ENCODE data around the gene ADORA1. TPM values are rescaled to one million over a fixed set of nuclear protein-coding genes. Genes with fewer than 3 reads are reported as not detected.

Gene ADORA1
- total RNA-seq, 2 experiments from 2014 or later: not detected

- ChIA-PET POLR2A (no interaction called here), CTCF (interaction anchor here (2.8 kb wide), 1 partner anchor 11 kb away, joined by 12 read pairs; no protein-coding TSS in a partner anchor)
- Mint-ChIP-seq H3K27me3 (peaks cover 16% of the 10 kb centered on the region), H3K9me3 (peaks cover 5% of the 10 kb centered on the region), H3K36me3 (no peaks in the 10 kb centered on the region), H3K4me3 (no peak overlapping the region), H3K4me1 (ENCODE audit: low read depth) (no peaks in the 10 kb centered on the region), H3K27ac (no peak overlapping the region)
- no peak for DNase-seq
- intact Hi-C loops (cut with micrococcal nuclease): no loop called here
Observed at GRCh38 chr1:203161703-203162102, 34.2 kb downstream of the ADORA1 start.

- peaks cover 16% of the 10 kb centered on the region for H3K27me3 Mint-ChIP-seq
- H3K36me3 Mint-ChIP-seq: no peaks in the 10 kb centered on the region
- intact Hi-C loops (cut with micrococcal nuclease): no loop called here
- H3K4me3 Mint-ChIP-seq: no peak overlapping the region
- CTCF ChIA-PET: interaction anchor here (2.8 kb wide), 1 partner anchor 10 kb away, joined by 12 read pairs; no protein-coding TSS in a partner anchor
- peaks cover 5% of the 10 kb centered on the region for H3K9me3 Mint-ChIP-seq
- no peaks in the 10 kb centered on the region for H3K4me1 Mint-ChIP-seq (ENCODE audit: low read depth)
- H3K27ac Mint-ChIP-seq: no peak overlapping the region
- POLR2A ChIA-PET: no interaction called here
- DNase-seq: no peak
Observed at GRCh38 chr1:203162403-203162802, 34.9 kb downstream of the ADORA1 start.

- CTCF ChIA-PET: no interaction called here
- Mint-ChIP-seq H3K4me3 (no peak overlapping the region), H3K27ac (no peak overlapping the region), H3K4me1 (ENCODE audit: low read depth) (no peaks in the 10 kb centered on the region), H3K27me3 (peaks cover 16% of the 10 kb centered on the region), H3K36me3 (no peaks in the 10 kb centered on the region), H3K9me3 (no peaks in the 10 kb centered on the region)
- no peak for DNase-seq
- intact Hi-C loops (cut with micrococcal nuclease): no loop called here
- POLR2A ChIA-PET: no interaction called here
Observed at GRCh38 chr1:203163891-203164635, 36.5 kb downstream of the ADORA1 start.

GRCh38 chr1:203165101-203165799, 37.7 kb downstream of the ADORA1 start:
- Mint-ChIP-seq H3K9me3 (no peaks in the 10 kb centered on the region), H3K4me3 (no peak overlapping the region), H3K27me3 (peaks cover 16% of the 10 kb centered on the region), H3K36me3 (no peaks in the 10 kb centered on the region), H3K27ac (no peak overlapping the region), H3K4me1 (ENCODE audit: low read depth) (no peaks in the 10 kb centered on the region)
- intact Hi-C loops (cut with micrococcal nuclease): no loop called here
- ChIA-PET CTCF (no interaction called here), POLR2A (no interaction called here)
- no peak for DNase-seq

GRCh38 chr1:203165800-203166161, 38.3 kb downstream of the ADORA1 start:
- no peak for DNase-seq
- intact Hi-C loops (cut with micrococcal nuclease): no loop called here
- CTCF ChIA-PET: interaction anchor here (1.1 to 1.2 kb wide), 2 partner anchors 50 to 126 kb away, joined by 5 to 9 read pairs; no protein-coding TSS in a partner anchor
- H3K4me3 Mint-ChIP-seq: no peak overlapping the region
- H3K9me3 Mint-ChIP-seq: no peaks in the 10 kb centered on the region
- H3K36me3 Mint-ChIP-seq: no peaks in the 10 kb centered on the region
- no peaks in the 10 kb centered on the region for H3K4me1 Mint-ChIP-seq (ENCODE audit: low read depth)
- peaks cover 16% of the 10 kb centered on the region for H3K27me3 Mint-ChIP-seq
- no peak overlapping the region for H3K27ac Mint-ChIP-seq
- POLR2A ChIA-PET: no interaction called here

- no peak overlapping the region for H3K27ac Mint-ChIP-seq
- peak; percentile 18 for DNase-seq
- H3K4me1 Mint-ChIP-seq (ENCODE audit: low read depth): no peaks in the 10 kb centered on the region
- no peak overlapping the region for H3K4me3 Mint-ChIP-seq
- H3K9me3 Mint-ChIP-seq: no peaks in the 10 kb centered on the region
- ChIA-PET CTCF (interaction anchor here (0.6 to 1.4 kb wide), 4 partner anchors 49 to 165 kb away, joined by 3 to 9 read pairs (median 5); no protein-coding TSS in a partner anchor), POLR2A (no interaction called here)
- H3K36me3 Mint-ChIP-seq: no peaks in the 10 kb centered on the region
- intact Hi-C loops (cut with micrococcal nuclease): no loop called here
- H3K27me3 Mint-ChIP-seq: peaks cover 16% of the 10 kb centered on the region
Observed at GRCh38 chr1:203166192-203166940, 38.8 kb downstream of the ADORA1 start.

- DNase-seq: no peak
- Mint-ChIP-seq H3K36me3 (no peaks in the 10 kb centered on the region), H3K4me3 (no peak overlapping the region), H3K27ac (no peak overlapping the region), H3K4me1 (ENCODE audit: low read depth) (no peaks in the 10 kb centered on the region), H3K27me3 (peaks cover 16% of the 10 kb centered on the region), H3K9me3 (no peaks in the 10 kb centered on the region)
- intact Hi-C loops (cut with micrococcal nuclease): no loop called here
- ChIA-PET POLR2A (no interaction called here), CTCF (interaction anchor here (0.6 to 1.4 kb wide), 5 partner anchors 47 to 164 kb away, joined by 3 to 9 read pairs (median 5); no protein-coding TSS in a partner anchor)
Observed at GRCh38 chr1:203167026-203167912, 39.7 kb downstream of the ADORA1 start.

- intact Hi-C loops (cut with micrococcal nuclease): no loop called here
- no peaks in the 10 kb centered on the region for H3K4me1 Mint-ChIP-seq (ENCODE audit: low read depth)
- H3K27me3 Mint-ChIP-seq: peaks cover 16% of the 10 kb centered on the region
- H3K4me3 Mint-ChIP-seq: no peak overlapping the region
- no peaks in the 10 kb centered on the region for H3K36me3 Mint-ChIP-seq
- no peak overlapping the region for H3K27ac Mint-ChIP-seq
- no peak for DNase-seq
- H3K9me3 Mint-ChIP-seq: no peaks in the 10 kb centered on the region
- CTCF ChIA-PET: interaction anchor here (0.9 kb wide), 1 partner anchor 47 kb away, joined by 3 read pairs; no protein-coding TSS in a partner anchor
- POLR2A ChIA-PET: no interaction called here
Observed at GRCh38 chr1:203167913-203168200, 40.3 kb downstream of the ADORA1 start.

GRCh38 chr1:203168256-203168786, 40.8 kb downstream of the ADORA1 start:
- H3K4me1 Mint-ChIP-seq (ENCODE audit: low read depth): no peaks in the 10 kb centered on the region
- H3K36me3 Mint-ChIP-seq: no peaks in the 10 kb centered on the region
- ChIA-PET POLR2A (no interaction called here), CTCF (interaction anchor here (0.9 to 1.3 kb wide), 2 partner anchors 48 to 128 kb away, joined by 3 to 6 read pairs; no protein-coding TSS in a partner anchor)
- H3K9me3 Mint-ChIP-seq: no peaks in the 10 kb centered on the region
- no peak overlapping the region for H3K4me3 Mint-ChIP-seq
- intact Hi-C loops (cut with micrococcal nuclease): no loop called here
- H3K27ac Mint-ChIP-seq: no peak overlapping the region
- DNase-seq: no peak
- H3K27me3 Mint-ChIP-seq: peaks cover 16% of the 10 kb centered on the region

GRCh38 chr1:203168991-203169390, 41.5 kb downstream of the ADORA1 start:
- no peak overlapping the region for H3K27ac Mint-ChIP-seq
- intact Hi-C loops (cut with micrococcal nuclease): no loop called here
- DNase-seq: no peak
- H3K4me3 Mint-ChIP-seq: no peak overlapping the region
- H3K9me3 Mint-ChIP-seq: no peaks in the 10 kb centered on the region
- POLR2A ChIA-PET: no interaction called here
- CTCF ChIA-PET: interaction anchor here (1.3 kb wide), 1 partner anchor 129 kb away, joined by 6 read pairs; no protein-coding TSS in a partner anchor
- H3K36me3 Mint-ChIP-seq: no peaks in the 10 kb centered on the region
- H3K4me1 Mint-ChIP-seq (ENCODE audit: low read depth): no peaks in the 10 kb centered on the region
- peaks cover 14% of the 10 kb centered on the region for H3K27me3 Mint-ChIP-seq

- intact Hi-C loops (cut with micrococcal nuclease): loop anchor here (5.0 kb wide), 2 partner anchors 47 to 53 kb away; no protein-coding TSS in a partner anchor
- Mint-ChIP-seq H3K4me3 (no peak overlapping the region), H3K4me1 (ENCODE audit: low read depth) (no peaks in the 10 kb centered on the region), H3K27ac (no peak overlapping the region), H3K9me3 (no peaks in the 10 kb centered on the region), H3K36me3 (no peaks in the 10 kb centered on the region), H3K27me3 (peaks cover 10% of the 10 kb centered on the region)
- DNase-seq: no peak
- ChIA-PET POLR2A (no interaction called here), CTCF (interaction anchor here (1.1 to 4.5 kb wide), 4 partner anchors 9 to 130 kb away, joined by 3 to 79 read pairs (median 6); no protein-coding TSS in a partner anchor)
Observed at GRCh38 chr1:203169770-203170520, 42.4 kb downstream of the ADORA1 start.
